SIG-M5 (cell line): ENCODE measurements around the gene KRTAP9-8.
"Not testable (repeated sequence)": the region's sequence is repeated elsewhere in the genome, so short reads cannot be mapped to it uniquely, and the experiment has no call there.

Experiments
- DNase-seq: peaks from one replicate; lab custom pipeline; 2025; lab: John Stamatoyannopoulos, UW

KRTAP9-8 gene

GRCh38 chr17:41255381-41256290 lies 17.8 kb downstream of the KRTAP9-8 start, which contains the start of gene KRTAP9-9:
KRTAP9-9 (plus strand) TSS chr17:41255384.
- DNase-seq = not testable (repeated sequence)

GRCh38 chr17:41256291-41256685 lies 18.5 kb downstream of the KRTAP9-8 start:
- no peak for DNase-seq

- DNase-seq = no peak
Observed at GRCh38 chr17:41258406-41258805, 20.6 kb downstream of the KRTAP9-8 start.

- no peak for DNase-seq
Observed at GRCh38 chr17:41263212-41263611, 25.4 kb downstream of the KRTAP9-8 start.

- DNase-seq = no peak
Observed at GRCh38 chr17:41264599-41264998, 26.8 kb downstream of the KRTAP9-8 start.

- no peak for DNase-seq
Observed at GRCh38 chr17:41265078-41265477, 27.3 kb downstream of the KRTAP9-8 start, which contains the start of gene KRTAP9-6. KRTAP9-6 (plus strand) TSS chr17:41265378; CDS start chr17:41265378, 0 bp downstream.

- no peak for DNase-seq
Observed at GRCh38 chr17:41267711-41268110, 29.9 kb downstream of the KRTAP9-8 start.

- not testable (repeated sequence) for DNase-seq
Observed at GRCh38 chr17:41271323-41271722, 33.5 kb downstream of the KRTAP9-8 start.

GRCh38 chr17:41271858-41272257 lies 34.1 kb downstream of the KRTAP9-8 start:
- DNase-seq = no peak

GRCh38 chr17:41275648-41276190 lies 37.9 kb downstream of the KRTAP9-8 start, which contains the start of gene KRTAP9-7:
KRTAP9-7 (plus strand) TSS chr17:41275698; CDS start chr17:41275698, 0 bp downstream.
- DNase-seq = not testable (repeated sequence)

- DNase-seq = no peak
Observed at GRCh38 chr17:41278176-41278955, 40.6 kb downstream of the KRTAP9-8 start.

GRCh38 chr17:41284043-41284442 lies 46.2 kb downstream of the KRTAP9-8 start:
- no peak for DNase-seq

GRCh38 chr17:41284546-41284945 lies 46.7 kb downstream of the KRTAP9-8 start:
- no peak for DNase-seq

- DNase-seq = no peak
Observed at GRCh38 chr17:41287050-41287449, 49.3 kb downstream of the KRTAP9-8 start.
